HFFc6 (cell line): ENCODE measurements around the gene SH3PXD2A. TPM values are rescaled to one million over a fixed set of nuclear protein-coding genes. Genes with fewer than 3 reads are reported as not detected.

Source experiments
- DNase-seq: peaks from one replicate; pipeline ENCODE4 v3.0.0-alpha.2; 2018
- H3K27ac Mint-ChIP-seq: 2 replicates; pipeline ENCODE4 v1.8.0; 2020; ENCODE audit warnings: mild to moderate bottlenecking, mixed read lengths
- H3K27me3 Mint-ChIP-seq: 2 replicates; pipeline ENCODE4 v1.8.0; 2021; ENCODE audit warnings: mild to moderate bottlenecking, moderate library complexity, mixed read lengths; ENCODE audit not compliant: insufficient read depth
- H3K36me3 Mint-ChIP-seq: 2 replicates; pipeline ENCODE4 v1.8.0; 2021; ENCODE audit warnings: low read depth, mixed read lengths
- H3K4me1 Mint-ChIP-seq: 2 replicates; pipeline ENCODE4 v1.8.0; 2020; ENCODE audit warnings: low read depth, mixed read lengths
- H3K4me3 Mint-ChIP-seq: 2 replicates; pipeline ENCODE4 v1.8.0; 2020; ENCODE audit warnings: mild to moderate bottlenecking, moderate library complexity, mixed read lengths
- H3K9me3 Mint-ChIP-seq: 2 replicates; pipeline ENCODE4 v1.8.0; 2020; ENCODE audit warnings: mild to moderate bottlenecking, mixed read lengths
- CTCF ChIP-seq: fragments of 200-600 bp; sonication (generic); IDR thresholded peaks from 2 replicates; pipeline ENCODE4 v1.5.0; 2021; ENCODE audit warnings: antibody characterized with exemption, mild to moderate bottlenecking
- total RNA-seq, 6 experiments: library from RNA; stranded (reverse); fragmentation: NEBNext Ultra II Directional; extraction: Animal tissue kit (Norgen Biotek cat#: 25700); gene quantifications; 2 replicates in 1 of 6; 3 replicates in 5 of 6; pipeline ENCODE4 v1.2.3, GENCODE V29; 2021

The SH3PXD2A gene
- total RNA-seq, 6 experiments from 2014 or later: 75.5 to 113 (median 81.1) TPM

DNA sequence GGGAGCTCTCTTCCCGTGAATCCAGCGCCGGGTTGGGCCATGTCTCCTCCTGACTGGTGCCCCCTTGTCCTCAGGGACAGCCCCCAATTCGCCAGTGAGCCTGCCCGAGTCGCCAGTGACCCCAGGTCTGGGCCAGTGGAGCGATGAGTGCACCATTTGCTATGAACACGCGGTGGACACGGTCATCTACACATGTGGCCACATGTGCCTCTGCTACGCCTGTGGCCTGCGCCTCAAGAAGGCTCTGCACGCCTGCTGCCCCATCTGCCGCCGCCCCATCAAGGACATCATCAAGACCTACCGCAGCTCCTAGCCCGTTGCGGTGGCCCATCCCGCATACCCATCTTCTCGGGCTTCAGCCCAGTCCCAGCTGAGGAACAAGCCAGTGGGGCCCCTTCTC is 265.3 kb downstream of the SH3PXD2A start:
- Mint-ChIP-seq H3K27ac (no peak overlapping the region), H3K36me3 (peaks cover 10% of the 10 kb centered on the region; the same call in 1 of the 2 replicates), H3K27me3 (peaks cover 24% of the 10 kb centered on the region), H3K4me1 (no peaks in the 10 kb centered on the region), H3K4me3 (no peak overlapping the region), H3K9me3 (peaks cover 15% of the 10 kb centered on the region)
- no peak for DNase-seq
- no peak for TF ChIP-seq CTCF

- Mint-ChIP-seq H3K4me3 (no peak overlapping the region), H3K9me3 (peaks cover 15% of the 10 kb centered on the region), H3K36me3 (peaks cover 10% of the 10 kb centered on the region; the same call in 1 of the 2 replicates), H3K27ac (no peak overlapping the region), H3K27me3 (peaks cover 24% of the 10 kb centered on the region), H3K4me1 (no peaks in the 10 kb centered on the region)
- no peak for TF ChIP-seq CTCF
- no peak for DNase-seq
Measured at GRCh38 chr10:103589074-103589630, 266.2 kb downstream of the SH3PXD2A start.

DNA sequence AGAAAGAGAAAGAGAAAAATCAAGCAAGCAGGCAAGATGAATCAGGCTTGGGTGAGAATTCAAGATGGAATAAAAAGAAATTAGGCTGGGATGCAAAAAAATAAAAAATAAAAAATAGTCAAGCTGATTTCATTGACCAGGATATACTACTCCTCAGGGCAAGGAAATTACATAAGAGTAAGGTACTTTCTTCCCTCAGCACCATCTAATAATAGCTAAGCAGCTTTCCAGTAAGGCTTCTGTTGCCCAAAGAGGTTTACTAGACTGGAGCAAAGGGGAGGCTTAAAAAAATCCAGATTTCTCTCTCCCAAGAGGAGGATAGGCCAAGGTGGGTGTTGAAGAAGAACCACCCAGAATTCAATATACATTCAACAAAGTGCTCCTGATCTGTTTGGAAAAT is 268.3 kb downstream of the SH3PXD2A start:
- no peak for TF ChIP-seq CTCF
- Mint-ChIP-seq H3K4me3 (no peak overlapping the region), H3K4me1 (no peaks in the 10 kb centered on the region), H3K9me3 (peaks cover 19% of the 10 kb centered on the region), H3K27me3 (peaks cover 16% of the 10 kb centered on the region), H3K27ac (no peak overlapping the region), H3K36me3 (peaks cover 14% of the 10 kb centered on the region; the same call in 1 of the 2 replicates)
- no peak for DNase-seq

DNA sequence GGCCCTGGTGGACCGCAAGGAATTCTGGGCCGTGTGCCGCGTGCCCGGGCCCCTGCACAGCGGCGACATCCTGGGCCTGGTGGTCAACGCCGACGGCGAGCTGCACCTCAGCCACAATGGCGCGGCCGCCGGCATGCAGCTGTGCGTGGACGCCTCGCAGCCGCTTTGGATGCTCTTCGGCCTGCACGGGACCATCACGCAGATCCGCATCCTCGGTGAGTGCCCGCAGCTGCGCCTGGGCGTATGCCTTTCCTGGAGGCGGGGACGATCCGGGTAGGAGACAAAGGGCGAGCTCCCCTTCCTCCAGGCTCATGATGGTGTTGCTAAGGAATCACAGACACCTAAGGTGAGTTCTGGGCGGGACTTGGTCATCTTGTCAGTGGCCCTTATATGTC is 270.4 kb downstream of the SH3PXD2A start:
- peaks cover 14% of the 10 kb centered on the region; the same call in 1 of the 2 replicates for H3K36me3 Mint-ChIP-seq
- no peak overlapping the region for H3K4me3 Mint-ChIP-seq
- DNase-seq: no peak
- no peak overlapping the region for H3K27ac Mint-ChIP-seq
- peaks cover 19% of the 10 kb centered on the region for H3K9me3 Mint-ChIP-seq
- peaks cover 15% of the 10 kb centered on the region for H3K27me3 Mint-ChIP-seq
- H3K4me1 Mint-ChIP-seq: no peaks in the 10 kb centered on the region
- no peak for TF ChIP-seq CTCF

- Mint-ChIP-seq H3K4me1 (no peaks in the 10 kb centered on the region), H3K36me3 (peaks cover 14% of the 10 kb centered on the region; the same call in 1 of the 2 replicates), H3K9me3 (peaks cover 19% of the 10 kb centered on the region), H3K27ac (no peak overlapping the region), H3K27me3 (peaks cover 17% of the 10 kb centered on the region), H3K4me3 (no peak overlapping the region)
- DNase-seq: no peak
- TF ChIP-seq CTCF: no peak
Measured at GRCh38 chr10:103584216-103585010, 271.0 kb downstream of the SH3PXD2A start.
